ENCODE measurements around the gene DBF4B.
A peak's percentile ranks its signal among the peaks of the same experiment; 100 is the strongest.

DBF4B gene

DNA sequence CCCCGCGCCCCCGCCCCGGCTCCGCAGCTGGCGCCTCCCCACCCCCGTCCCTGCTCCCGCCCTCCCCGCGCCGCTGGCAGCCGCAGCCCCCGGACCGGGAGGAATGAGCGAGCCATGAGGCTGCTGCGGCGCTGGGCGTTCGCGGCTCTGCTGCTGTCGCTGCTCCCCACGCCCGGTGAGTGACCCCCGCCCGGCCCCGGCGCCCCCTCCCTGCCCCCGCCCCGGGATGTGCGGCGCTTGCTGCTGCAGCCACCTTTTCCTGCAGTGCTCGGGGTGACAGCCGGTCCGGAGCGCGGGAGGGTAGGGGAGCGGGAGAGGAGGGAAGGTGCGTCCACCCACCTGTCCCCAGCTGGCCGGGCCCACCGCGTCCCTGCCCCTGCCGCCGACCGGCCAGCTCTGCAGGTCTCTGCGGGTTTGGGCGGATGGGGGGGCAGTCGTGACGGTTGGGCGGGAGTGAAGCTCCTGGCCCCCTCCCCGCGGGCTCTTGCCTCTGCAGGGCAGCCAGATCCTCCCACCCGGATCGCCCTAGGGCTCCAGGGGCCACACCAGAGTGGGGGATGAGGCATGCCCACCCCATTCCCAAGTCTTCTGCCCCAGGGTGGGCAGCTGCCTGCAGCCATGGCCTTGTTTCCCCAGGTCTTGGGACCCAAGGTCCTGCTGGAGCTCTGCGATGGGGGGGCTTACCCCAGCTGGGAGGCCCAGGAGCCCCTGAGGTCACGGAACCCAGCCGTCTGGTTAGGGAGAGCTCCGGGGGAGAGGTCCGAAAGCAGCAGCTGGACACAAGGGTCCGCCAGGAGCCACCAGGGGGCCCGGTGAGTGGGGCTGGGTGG, 50.8 kb downstream of the DBF4B start:
- DNase-seq (ENCODE audit: low read depth in 2 of 2, low spot score in 1 of 2): no peak

DNA sequence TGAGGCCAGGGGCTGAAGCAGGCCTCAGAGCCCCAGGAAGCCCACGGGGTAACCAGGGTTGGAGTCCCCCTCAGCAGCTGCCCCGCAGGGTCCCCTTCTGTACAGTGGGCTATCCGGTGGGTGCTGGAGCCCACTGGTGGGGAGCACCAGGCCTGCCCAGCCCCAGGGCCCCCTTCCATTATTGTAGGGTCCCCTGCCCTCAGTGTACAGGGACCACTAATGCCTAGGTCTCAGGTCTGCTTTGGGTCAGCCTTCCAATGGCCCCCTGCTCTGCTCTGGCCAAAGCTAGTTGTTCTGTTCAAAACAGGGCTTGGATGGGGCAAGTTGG, 51.4 kb downstream of the DBF4B start:
- no peak for DNase-seq (ENCODE audit: low read depth in 2 of 2, low spot score in 1 of 2)

DNA sequence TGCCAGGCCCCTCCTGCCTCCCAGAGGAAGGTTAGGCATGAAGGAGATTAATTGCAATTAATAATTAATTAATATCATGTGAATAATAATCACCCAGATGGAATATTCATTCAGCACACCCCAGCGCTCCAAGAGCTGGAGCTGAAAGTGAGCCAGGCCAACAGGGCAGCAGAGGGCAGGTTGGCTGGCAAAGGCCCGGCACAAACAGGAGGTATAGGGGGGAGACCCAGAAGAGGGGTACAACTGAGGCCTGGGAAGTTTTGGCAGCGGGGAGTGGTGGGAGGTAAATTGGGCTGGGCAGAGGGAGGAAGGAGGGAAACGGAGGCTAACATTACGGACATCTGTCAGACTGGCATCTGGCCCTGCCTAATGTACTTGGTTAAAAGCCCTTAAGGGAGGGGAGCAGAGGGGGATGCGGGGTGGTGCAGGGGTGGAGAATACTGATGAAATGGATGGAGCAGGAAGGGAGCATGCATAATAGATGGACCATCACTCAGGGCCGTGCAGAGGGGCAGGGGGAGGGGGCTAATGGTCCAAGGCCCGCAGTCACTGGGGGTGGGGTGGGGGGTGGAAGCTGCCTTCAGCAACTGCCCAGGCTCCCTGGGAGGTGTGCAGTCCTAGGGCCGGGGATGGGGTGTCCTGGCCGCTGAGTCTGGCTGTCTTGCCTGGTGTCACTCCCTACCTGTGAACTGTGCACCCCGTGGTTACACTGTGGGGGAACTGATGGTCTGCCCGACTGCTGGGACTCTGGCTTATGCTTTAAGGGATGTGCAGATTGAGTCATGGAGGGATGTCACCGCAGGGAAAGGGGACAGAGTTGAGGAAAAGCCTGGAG, 52.2 kb downstream of the DBF4B start:
- no peak for DNase-seq (ENCODE audit: low read depth in 2 of 2, low spot score in 1 of 2)

DNA sequence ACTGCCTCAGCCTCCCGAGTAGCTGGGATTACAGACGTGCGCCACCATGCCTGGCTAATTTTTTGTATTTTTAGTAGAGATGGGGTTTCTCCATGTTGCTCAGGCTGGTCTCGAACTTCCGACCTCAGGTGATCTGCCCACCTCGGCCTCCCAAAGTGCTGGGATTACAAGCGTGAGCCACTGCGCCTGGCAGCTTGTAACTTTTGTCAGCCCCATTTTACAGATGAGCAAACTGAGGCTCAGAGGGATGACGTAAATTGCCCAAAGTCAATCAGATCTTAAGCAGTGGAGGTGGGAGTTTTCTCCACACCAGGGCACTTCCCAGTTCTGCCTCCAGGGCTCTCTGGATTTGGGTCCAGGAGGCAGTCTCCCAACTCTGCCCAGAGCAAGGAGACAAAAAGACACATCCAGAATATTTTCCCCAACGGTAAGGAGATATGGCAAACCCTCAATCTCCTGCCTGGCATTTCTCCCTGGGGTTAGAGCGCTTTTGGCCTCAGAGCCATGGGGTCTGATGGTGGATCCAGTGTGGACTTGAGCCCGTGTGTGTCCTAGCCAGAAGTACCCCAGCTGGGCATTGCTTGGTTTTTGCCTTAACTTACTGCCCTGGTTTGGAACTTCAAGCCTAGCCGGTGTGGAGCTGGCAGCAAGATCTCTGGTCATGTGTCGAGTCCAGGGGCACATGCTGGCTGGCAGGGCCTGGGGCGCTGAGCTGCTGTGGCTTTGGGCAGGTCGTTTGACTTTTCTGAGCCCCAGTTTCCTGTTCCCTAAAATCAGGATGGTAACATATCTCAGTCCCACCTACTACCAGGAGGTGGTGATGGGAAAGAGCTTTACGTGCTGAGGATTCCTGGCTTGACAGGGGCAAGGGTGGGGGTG, 53.7 kb downstream of the DBF4B start:
- DNase-seq (ENCODE audit: low read depth in 2 of 2, low spot score in 1 of 2): no peak

DNA sequence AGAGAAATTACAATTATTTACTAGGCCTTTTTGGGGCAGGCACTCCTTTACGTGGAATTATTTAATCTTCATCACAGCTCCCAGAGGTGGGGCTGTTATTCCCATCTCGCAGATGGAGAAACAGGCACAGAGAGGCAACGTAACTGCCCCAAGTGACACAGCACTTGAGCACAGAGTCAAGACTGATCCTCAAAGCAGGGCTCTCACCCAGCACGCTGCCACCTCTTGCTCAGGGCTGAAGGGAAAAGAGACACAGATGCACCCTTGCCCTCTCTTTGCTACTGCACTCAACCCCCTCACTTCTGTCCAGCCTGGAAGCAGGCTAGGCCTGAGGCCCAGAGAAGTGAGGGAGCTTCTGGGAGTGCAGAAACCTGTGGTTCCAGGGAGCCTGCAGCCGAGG, 54.7 kb downstream of the DBF4B start:
- no peak for DNase-seq (ENCODE audit: low read depth in 2 of 2, low spot score in 1 of 2)

DNA sequence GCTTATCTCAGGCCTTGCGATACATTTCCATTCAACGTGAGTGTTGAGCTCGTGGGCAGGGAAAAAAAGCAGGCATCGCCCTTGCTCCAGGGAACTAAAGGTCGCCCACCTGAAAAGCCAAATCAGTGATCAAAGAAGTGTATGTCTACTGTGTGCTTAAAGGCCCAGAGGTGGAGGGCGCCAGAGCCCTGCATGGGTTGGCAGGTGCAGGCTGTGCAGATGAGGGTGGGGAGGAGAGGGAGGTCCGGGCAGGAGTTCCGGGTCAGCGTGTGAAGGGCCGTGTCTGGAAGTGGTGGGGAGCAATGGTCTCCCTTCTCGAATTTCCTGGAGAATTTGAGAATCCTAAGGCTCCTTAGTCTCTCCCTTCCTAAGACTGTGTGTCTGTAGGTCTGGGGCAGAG, 57.5 kb downstream of the DBF4B start:
- DNase-seq (ENCODE audit: low read depth in 2 of 2, low spot score in 1 of 2): no peak

DNA sequence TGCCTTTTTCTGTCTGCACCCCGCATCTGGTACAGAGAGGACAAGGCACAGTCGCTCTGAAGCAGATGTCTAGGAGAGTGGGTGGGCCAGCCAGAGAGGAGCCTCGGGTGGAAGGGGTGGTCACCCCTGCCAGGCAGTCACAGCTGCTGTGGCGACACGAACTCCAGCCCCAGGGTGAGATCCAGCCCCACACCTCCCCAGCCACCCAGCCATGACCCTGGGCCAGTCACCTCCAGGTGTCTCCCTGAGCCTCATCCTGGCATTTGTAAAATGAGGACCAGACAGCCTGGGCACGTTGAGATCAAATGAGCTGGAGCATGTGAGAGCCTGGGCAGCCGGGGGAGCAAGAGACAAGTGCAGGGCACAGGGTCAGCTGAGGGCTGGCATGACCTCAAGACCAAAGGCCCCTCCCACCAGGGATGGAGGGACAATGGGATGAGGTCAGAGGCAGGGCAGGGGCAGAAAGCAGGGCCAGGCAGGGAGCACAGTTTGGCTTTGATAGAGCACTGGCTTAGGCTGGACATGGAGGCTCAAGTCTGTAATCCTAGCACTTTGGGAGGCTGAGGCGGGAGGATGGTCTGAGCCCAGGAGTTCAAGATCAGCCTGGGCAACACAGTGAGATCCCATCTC, 58.1 kb downstream of the DBF4B start:
- DNase-seq (ENCODE audit: low read depth in 2 of 2, low spot score in 1 of 2): no peak

DNA sequence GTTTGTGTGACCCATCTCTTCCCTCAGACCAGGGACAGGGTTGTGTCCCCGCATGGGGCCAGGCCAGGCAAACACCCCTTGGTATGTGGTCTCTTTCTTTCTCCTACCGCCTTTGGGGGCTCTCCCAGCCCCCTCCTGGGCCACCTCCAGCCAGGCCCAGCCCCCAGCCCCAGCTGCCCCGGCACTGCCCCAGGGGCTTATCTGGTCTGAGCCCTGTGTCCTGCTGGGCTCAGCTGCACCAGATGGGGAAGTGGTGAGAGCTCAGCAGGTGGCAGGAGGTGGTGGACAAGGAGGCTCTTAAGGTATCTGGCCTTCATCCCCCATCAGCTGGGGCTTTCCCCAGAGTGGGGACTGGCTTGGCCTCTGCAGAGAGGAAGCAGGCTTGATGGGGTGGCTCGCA, 59.0 kb downstream of the DBF4B start:
- no peak for DNase-seq (ENCODE audit: low read depth in 2 of 2, low spot score in 1 of 2)

DNA sequence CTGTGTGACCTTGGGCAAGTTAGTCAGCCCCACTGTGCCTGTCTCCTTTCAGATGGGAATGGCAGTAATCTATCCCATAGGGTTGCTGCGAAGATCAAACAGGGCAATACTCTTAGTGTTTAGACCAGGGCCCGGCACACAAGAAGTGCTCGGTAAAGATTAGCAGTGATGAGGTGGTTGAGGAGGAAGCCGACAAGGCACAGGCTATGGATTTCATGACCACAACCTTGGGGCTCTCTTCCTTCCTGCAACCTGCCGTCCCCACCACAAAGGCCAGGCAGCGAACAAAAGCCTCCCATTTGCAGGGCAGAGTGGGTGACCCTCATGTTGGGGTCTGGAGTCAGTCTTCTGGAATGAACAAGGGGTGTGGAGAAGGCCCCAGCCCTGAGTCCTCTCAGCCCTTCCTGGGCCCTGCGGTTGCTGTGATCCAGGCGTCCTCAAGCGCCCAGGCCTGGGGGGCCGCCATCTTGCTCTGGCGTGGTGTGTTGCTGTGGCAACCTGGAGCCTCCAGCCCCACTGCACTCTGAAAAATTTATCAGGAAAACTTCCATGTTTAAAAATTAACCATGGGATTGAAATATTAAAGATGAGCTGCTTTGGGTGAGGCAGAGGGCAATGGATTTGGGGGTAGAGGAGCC, 60.2 kb downstream of the DBF4B start:
- DNase-seq (ENCODE audit: low read depth in 2 of 2, low spot score in 1 of 2): no peak

DNA sequence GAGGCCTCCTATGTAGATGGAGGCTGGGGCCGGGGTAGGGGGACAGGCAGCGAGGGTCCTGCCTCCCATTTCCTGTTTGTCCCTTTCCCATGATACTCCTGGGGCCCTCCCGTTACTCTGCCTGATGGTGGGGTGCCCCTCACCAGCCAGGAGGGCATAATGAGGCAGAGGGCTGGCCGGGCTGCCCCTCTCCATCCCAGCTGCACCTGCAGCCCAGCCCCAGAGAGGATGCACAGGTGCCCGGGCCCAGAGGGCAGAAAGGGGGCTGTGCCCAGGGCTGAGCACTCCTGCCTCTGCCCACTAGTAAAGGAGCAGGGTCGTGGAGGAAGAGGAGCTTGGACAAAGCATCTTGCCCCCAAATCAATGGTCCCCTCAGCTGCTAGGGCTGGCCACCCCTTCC, 60.8 kb downstream of the DBF4B start:
- no peak for DNase-seq (ENCODE audit: low read depth in 2 of 2, low spot score in 1 of 2)

DNA sequence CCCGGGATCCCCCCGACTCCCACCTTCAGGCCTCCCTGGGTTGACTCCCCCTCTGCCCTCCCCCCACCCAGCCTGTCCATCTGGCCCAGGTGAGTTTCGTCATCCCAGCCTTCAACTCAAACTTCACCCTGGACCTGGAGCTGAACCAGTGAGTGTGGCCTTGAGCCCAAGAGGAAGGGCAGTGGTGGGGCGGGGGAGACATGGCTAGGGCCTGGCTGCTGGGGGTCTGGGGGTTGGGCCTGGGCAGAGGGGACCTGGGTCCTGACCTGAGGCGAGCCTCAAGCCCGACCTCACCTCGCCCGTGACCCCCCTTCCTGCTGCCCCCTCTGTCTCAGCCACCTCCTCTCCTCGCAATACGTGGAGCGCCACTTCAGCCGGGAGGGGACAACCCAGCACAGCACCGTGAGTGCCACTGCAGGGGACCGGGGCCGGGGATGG, 61.2 kb downstream of the DBF4B start:
- no peak for DNase-seq (ENCODE audit: low read depth in 2 of 2, low spot score in 1 of 2)

DNA sequence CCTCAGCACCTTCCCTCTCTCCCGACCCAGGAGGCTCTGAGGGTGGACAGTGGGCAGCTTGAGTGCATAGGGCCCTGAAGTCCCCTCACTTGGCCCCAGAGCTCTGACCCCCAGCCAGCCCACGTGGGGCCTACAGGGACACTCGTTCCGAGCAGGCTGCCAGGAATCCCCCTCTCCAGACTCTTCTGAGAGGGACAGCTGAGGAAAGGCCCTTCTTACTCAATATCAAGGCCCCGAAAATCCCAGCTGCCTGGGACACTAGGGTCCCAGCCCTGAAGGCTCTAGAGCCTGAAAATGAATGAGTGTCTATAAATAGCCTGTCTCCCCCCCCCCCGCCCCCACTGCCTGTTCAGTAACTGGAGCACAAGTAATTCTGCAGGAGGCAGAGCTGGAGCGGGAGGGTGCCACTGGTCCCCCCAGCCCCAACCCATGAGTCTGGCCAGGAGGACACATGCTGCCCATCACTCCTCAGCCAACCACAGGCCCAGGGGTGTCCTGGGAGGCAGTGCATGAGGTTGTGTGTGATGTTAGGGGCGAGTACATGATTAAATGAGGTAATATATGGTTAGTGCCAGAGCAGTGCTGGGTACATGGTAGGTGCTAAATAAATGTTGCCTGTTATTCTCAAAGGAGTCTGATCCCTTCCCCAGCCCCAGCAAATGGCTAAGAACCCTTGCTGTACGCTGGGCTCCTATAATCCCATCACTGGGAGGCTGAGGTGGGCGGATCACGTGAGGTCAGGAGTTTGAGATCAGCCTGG, 61.9 kb downstream of the DBF4B start:
- no peak for DNase-seq (ENCODE audit: low read depth in 2 of 2, low spot score in 1 of 2)

DNA sequence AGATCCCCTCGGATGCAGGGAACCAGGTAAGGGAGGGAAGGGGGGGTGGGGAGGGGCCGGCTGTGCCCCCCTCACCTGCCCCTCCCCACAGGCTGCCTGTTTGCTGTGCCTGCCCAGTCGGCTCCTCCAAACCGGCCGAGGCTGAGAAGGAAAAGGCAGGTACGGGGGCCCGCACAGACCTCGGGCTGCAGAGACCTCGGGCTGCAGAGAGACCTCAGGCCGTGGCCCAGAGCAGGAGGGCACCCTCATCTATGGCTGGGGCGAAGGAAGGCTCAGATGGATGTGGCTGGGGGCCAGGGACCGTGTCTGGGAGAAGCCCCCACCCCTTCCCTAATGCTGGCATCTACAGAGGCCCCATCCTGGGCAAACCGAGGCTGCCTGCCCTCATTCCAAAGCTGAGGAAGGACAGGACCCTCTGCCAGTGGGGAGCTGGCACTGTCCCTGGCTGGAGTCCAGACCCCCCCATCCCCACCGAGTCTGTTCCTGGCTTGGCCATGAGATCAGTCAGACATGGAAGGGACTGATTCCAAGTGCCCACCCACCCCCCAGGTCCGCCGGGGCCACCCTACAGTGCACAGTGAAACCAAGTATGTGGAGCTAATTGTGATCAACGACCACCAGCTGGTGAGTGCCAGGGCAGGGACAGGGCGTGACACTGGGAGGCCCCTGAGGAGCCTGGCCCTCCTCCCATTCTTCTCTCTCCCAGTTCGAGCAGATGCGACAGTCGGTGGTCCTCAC, 64.0 kb downstream of the DBF4B start:
- no peak for DNase-seq (ENCODE audit: low read depth in 2 of 2, low spot score in 1 of 2)

DNA sequence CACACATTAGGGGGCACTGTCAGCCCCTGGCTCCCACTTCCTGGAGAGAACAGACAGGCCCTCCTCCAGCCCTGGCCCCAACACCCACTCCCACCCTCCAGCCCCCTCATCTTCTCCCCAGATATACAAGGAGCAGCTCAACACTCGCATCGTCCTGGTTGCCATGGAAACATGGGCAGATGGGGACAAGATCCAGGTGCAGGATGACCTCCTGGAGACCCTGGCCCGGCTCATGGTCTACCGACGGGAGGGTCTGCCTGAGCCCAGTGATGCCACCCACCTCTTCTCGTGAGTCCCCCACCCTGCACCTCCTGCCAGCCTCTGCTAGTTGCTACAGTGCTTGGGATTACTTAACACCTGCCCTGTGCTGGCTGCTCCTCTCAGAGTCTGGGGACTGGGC, 64.7 kb downstream of the DBF4B start:
- no peak for DNase-seq (ENCODE audit: low read depth in 2 of 2, low spot score in 1 of 2)

DNA sequence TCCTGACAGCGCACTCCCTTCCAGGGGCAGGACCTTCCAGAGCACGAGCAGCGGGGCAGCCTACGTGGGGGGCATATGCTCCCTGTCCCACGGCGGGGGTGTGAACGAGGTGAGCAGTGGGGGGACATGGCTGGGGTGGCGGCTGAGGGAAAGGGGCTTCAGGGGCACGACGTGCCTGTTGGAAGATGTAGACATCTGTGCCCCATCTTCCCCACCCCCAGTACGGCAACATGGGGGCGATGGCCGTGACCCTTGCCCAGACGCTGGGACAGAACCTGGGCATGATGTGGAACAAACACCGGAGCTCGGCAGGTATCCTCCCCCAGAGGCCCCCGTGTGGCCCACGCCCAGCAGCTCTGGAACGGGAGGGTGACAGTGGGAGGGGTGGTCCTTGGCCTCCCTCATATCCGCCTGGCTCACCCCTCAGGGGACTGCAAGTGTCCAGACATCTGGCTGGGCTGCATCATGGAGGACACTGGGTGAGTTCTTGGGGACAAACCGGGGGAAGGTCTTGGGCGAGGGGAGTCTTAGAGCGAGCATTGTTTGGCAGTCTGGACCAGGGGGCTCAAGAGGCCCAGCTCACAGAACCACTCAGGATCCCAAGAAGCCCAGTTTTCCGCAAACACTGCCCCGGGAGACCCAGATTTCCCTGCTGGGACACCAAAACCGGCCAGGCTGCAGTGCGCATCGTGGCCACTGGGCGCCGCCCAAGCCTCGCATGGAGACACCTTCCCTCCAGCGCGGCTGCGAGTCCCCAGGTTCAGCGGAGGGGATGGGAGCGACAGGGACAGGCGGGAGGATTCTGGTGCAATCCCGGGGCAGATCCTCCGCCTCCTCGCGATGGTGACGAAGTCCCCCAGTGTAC, 66.0 kb downstream of the DBF4B start:
- peak; percentile 55 to 85 for DNase-seq (ENCODE audit: low read depth in 2 of 2, low spot score in 1 of 2)

DNA sequence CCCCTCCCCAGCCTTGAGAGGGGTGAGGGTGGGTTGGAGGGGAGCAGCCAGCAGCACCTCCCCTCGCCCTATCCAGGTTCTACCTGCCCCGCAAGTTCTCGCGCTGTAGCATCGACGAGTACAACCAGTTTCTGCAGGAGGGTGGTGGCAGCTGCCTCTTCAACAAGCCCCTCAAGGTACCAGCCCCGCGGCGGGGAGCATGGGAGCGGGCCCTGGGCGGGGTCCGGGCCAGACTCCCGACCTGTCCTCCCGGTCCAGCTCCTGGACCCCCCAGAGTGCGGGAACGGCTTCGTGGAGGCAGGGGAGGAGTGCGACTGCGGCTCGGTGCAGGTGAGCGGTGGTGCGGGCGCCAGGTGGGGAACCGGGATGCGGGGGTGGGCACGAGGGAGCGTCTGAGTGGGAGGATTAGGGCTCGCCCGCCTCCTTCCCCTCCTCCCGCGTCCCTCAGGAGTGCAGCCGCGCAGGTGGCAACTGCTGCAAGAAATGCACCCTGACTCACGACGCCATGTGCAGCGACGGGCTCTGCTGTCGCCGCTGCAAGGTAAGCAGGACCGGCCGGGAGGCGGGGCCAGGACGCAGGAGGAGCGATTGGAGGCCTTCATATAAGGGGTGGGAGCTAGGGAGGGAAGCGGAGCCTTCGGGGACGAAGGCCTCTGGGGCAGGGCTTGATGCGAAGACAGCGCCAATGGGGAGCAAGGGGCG, 66.8 kb downstream of the DBF4B start:
- peak; percentile 96 for DNase-seq (ENCODE audit: low read depth in 2 of 2, low spot score in 1 of 2)

DNA sequence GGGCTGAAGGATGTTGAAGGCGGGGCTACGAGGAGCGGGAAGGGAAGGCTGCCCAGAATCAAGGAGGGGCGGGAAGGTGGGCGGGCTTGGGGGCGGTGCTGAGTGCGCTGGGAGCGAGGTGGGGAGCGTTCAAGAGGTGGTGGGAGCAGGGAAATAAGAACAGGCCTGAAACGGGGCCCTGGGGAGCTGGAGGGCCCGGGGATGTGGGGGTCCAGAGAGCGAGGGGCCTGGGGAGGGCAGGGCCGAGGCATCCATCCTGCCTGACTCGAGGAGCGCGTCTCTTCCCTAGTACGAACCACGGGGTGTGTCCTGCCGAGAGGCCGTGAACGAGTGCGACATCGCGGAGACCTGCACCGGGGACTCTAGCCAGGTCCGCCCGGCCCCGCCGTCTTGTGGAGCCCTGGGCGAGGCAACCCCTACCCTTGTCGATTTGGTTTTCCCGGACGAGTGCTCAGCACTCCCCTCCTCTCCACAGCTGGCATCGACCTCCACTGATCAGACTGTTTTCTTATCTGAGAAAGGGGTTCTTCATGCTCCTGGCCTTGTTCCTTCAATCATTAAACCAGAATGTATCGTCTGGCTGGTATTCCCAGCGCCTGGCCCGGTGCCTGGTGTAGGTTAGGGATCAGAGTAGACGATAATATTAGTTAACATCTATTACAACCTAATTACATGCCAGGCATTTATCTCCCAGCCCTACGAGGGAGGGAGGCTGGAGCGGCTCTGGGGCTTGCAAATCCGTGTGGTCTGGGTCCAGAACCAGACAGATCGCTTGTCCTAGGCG, 67.6 kb downstream of the DBF4B start:
- DNase-seq (ENCODE audit: low read depth in 2 of 2, low spot score in 1 of 2): no peak
